ENCODE data around the gene IRF2. TPM values are rescaled to one million over a fixed set of nuclear protein-coding genes. Genes with fewer than 3 reads are reported as not detected.
A peak's percentile ranks its signal among the peaks of the same experiment; 100 is the strongest.
"Not testable (repeated sequence)": the region's sequence is repeated elsewhere in the genome, so short reads cannot be mapped to it uniquely, and the experiment has no call there.

IRF2 gene
- polyA plus RNA-seq, 4 donors: 24.7 to 36.0 (median 33.4) TPM

DNA sequence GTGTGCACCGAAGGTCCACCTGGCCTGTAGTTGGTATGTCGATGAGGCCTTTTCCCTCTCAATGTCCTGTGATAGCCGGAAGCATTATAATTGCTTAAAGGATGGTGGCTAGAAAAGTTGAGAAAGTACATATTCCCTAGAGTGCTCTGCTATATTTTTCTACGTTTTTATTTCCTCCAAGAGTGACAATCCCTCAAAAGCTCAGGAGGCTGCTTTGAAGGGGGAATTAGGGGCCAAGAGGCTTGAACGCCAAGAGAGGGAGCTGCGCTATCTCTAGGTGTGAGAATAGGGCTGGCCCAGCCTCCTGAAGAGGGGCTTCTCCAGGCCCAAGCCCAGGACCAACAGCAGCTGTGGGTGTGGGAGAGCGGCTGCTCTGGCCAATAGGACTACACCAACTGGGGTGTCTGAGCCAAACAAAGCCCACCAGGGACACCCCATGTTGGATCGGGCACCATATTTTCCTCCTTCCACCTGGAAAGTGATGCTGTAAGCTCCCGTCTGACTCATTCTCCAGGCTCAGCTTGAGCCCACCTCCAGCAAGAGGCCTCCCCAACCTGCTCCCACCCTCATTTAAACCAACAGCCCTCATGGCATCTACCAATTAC, 124.0 kb downstream of the IRF2 start:
- DNase-seq (ENCODE audit: low read depth in 4 of 4, low spot score in 3 of 4): no peak

DNA sequence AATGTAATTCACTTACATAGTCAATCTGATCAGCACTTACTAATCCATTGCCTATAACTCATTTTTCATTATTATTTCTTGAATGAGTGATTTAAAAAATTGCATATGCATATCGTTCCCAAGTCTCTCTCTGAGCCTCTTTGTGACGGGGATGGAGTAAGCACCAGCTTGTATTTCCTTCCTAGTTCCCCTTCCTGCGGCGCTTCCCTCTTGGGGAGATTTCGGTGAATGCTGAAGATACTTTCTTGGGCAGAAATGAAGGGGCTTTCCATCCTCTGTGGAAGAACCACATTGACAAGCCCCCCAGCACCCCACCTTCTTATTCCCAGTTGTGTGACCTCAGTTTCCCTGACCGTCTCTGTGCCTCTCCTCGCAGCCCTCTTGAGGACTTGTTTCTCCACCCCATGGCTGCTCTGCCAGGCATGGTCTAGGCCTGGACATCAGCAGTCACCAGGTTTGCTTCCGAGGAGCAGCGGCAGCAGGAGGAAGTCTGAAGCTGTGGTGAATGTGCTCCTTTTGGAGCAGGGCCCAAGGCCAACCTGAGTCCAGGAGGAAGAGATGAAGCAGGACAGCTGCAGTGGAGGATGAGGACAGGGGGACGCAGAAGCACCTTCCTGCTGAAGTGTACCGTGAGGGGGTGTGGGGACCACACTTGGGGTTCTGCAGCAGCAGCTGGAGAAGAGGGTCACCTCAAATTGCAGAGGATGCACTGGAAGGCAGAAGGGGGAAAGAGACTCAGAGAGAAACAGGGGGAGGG, 124.9 kb downstream of the IRF2 start:
- no peak for DNase-seq (ENCODE audit: low read depth in 4 of 4, low spot score in 3 of 4)

DNA sequence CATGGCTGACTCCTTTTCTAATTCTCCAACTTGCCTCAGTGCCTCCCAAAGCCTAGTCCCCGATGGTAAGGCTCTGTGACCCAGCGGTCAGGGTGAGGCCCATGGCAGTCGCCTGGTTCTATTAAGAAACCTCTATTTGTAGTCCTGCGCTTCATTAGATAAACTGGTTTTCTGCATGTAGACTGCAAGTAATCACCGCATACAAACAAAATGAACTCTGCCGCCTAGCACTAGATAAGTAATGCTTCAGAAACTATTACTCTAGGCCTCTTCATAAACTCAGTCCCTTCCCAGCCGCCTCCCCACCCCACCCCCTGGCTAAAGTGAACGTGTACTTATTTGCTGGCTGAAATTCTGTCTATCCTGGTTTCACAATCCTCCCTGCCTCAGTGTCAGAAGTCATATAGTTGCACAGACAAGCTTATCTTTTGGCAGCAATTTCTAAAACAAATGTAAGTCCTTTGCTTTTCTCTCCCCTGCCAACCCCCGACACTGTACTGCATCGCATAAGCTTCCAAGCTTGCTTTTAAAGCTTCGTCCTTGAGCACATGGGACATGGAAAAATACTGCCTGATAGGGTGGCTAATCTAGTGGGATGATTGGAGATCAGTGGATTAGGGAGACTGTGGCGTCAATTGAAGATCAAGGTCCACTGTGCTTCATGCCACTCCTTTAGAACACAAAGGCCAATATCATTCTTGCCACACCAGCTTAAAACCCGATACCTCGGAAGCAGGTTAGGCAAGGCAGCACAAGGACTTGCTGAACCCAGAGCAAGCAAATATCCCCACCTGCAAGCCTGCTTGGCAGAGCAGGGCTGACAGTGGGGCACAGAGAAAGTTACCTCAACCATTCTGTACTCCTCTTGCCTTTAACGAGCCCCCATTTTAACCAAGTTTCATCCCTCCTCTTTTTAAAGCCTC, 125.8 kb downstream of the IRF2 start:
- DNase-seq (ENCODE audit: low read depth in 4 of 4, low spot score in 3 of 4): no peak

DNA sequence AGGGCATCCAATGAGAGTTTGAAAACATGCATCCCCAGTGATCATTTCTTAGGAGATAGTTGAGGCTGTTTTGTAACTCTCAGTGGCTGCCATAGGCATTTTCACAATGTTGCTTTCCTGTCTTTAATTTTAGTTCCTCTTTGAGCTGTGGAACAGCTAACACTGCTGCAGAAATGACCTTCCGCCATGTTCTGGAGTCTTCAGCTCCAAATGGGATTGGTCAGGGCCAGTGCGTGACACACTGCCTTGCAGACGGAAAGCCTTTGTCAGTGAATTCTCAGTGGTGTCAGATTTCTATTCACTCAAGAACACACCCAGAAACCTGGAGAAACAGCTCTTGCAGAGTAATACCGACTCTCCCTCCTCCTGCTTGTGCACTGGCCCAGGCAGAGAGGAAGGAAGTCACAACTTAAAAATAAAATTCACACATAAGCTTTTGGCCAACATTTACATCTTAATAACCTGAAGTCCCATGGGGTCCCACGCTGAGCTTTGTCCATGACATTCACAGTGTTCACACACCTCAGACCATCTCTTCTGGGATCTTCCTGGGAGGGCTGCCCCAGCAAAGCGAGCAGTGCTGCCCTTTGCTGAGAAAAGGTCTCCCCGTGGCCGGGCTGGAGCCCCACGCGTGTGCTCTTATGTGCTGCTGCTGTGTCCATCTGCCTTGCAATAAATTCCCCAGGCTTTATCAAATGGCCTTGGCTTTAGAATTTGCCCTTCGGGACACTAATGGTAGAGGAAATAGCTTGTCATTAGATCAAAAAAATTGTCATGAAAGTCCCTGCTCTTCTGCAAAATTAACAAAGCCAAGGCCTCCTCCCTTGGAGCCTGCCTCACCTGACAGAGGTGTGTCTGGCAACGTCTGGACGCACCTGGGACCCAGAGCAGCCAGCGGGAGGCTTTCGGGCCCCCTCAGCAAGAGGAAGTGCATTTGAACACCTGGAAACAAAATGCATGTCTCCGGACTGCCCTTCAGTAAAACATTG, 126.8 kb downstream of the IRF2 start:
- DNase-seq (ENCODE audit: low read depth in 4 of 4, low spot score in 3 of 4): peak in 2 of 4 donors; percentile 54 to 63

DNA sequence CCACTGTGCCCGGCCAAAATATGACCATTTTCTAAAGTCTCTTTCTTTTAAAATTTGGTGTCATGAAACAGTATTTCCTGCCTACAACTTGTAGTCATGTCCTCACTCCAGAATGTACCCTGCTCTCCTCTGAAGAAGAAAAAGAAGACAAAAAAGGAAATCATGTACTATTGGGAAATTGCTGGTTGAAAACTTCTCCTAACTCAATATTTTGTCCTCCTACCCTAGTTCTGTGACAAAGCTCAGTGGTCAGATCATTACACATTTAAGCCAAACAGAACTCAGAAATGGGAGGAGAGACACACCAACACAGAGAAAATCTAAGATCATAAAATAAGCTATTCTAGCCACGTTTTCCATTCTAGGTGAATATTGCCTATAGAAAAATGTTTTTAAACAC, 127.7 kb downstream of the IRF2 start:
- DNase-seq (ENCODE audit: low read depth in 4 of 4, low spot score in 3 of 4): no peak

DNA sequence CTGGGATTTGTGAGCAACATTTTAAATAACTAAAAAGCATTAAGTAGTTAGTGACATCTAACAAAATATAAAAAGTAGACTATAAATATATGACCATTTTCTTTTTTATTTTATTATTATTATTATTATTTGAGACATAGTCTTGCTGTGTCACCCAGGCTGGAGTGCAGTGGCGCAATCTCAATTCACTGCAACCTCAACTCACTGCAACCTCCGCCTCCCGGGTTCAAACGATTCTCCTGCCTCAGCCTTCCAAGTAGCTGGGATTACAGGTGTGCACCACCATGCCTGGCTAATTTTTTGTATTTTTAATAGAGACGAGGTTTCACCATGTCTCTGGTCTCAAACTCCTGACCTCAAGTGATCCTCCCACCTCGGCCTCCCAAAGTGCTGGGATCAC, 128.1 kb downstream of the IRF2 start:
- not testable (repeated sequence) for DNase-seq (ENCODE audit: low read depth in 4 of 4, low spot score in 3 of 4)

DNA sequence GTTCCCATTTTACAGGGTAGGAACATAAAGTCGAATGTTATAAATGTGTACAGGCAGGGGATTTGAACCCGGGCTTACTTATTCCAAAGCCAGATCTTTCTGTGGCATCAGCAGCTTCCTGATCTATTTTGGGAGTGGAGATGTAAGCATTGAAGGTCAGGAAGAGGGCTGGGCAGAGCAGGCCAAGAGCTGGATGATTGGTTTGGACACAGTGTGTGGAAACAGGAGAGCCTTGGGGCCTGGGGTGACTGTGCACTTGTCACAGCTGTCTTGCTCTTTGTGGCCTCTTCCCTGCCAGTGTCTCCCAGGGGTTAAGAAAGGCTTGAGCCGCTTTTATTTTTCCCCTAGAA, 128.8 kb downstream of the IRF2 start:
- no peak for DNase-seq (ENCODE audit: low read depth in 4 of 4, low spot score in 3 of 4)

DNA sequence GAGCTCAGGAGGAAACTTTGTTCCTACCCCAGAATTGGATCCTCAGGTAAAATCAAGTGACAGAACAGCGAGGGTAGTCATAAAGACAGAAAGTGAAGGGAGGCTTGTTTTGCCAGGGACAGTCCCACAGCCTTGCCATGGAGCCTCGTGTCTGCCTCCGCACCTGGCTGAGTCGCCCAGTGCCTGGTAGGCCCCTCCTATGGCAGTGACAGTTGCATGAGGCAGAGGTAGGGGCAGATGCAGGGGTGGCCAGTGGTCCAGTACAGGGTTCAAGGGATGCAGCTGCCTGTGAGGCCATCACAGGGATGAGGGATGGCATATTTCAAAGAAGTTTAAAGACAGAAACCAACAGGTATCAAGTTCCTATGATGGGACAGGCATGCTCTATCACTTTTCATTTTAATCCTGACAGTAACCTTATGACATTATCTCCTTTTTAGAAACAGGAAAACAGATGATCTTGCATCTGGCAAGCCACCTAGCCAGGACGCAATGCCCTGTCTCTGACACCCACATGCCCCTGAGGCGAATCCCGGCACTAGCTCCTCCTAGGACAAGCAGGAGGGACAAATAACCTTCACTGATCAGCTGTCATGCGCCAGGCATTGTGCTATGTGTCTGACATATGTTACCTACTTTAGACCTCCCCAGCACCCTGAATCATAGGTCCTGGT, 129.3 kb downstream of the IRF2 start:
- DNase-seq (ENCODE audit: low read depth in 4 of 4, low spot score in 3 of 4): no peak

DNA sequence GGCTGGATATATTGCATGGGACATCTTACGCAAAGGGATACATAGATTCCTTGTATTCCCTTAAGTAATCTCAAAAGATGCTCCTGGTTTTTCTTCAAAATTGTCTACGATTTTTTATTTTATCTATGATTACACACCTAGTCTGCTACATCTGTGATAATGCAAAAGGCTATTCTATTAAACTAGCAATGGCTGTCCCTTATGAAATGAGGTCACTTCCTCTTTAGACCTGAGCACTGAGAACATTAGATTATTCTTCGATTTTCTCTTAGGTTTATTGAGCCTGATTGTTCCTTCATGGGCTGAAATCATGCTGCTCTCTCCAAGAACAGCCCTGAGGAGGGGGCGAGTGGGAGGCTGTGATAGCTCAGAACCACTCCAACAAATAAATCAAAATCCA, 129.9 kb downstream of the IRF2 start:
- DNase-seq (ENCODE audit: low read depth in 4 of 4, low spot score in 3 of 4): no peak

DNA sequence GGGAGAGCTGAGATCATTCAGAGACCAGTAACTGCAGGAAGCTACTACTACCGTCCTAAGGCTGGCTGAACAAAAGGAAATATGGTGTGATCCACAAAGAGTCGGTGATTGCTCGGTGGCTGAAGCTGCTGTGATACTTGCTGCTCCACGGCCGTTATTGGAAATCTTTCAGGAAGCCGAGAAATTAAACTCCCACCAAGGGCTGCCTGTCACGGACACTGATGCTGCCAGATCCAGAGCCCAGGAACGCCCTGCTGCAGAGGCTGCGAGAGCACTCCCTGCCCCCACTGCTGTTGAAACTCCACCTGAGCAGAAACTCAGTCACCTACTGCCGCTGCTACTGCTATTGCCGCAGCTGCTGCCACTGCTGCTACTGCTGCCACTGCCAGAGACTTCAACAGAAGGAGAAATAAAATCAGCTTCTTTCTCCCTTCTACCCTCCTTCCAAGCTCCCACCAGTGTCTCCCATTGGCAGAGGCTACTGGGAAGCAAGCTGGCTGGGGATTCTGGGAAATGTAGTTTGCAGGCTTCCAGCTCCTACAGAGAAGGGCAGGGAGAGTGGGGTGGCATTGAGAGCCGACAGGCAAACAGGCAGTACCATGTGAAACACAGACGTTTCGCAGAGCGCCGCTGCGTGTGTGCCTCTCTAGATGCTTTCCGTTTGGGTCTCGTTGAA, 130.7 kb downstream of the IRF2 start:
- peak in 3 of 4 donors; percentile 64 to 71 (median 70) for DNase-seq (ENCODE audit: low read depth in 4 of 4, low spot score in 3 of 4)

DNA sequence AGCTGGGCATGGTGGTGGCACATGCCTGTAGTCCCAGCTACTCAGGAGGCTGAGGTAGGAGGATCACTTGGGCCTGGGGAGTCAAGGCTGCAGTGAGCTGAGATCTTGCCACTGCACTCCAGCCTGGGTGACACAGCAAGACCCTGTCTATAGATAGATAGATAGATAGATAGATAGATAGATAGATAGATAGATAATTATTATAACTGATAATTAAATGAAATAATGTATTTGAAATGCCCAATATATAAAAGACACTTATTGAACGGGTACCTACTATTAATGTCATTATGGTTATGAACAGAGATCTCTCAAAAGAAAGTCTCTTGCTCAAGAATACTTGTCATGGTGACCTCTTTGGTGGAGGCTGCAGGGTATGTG, 131.5 kb downstream of the IRF2 start:
- DNase-seq (ENCODE audit: low read depth in 4 of 4, low spot score in 3 of 4): not testable (repeated sequence)

DNA sequence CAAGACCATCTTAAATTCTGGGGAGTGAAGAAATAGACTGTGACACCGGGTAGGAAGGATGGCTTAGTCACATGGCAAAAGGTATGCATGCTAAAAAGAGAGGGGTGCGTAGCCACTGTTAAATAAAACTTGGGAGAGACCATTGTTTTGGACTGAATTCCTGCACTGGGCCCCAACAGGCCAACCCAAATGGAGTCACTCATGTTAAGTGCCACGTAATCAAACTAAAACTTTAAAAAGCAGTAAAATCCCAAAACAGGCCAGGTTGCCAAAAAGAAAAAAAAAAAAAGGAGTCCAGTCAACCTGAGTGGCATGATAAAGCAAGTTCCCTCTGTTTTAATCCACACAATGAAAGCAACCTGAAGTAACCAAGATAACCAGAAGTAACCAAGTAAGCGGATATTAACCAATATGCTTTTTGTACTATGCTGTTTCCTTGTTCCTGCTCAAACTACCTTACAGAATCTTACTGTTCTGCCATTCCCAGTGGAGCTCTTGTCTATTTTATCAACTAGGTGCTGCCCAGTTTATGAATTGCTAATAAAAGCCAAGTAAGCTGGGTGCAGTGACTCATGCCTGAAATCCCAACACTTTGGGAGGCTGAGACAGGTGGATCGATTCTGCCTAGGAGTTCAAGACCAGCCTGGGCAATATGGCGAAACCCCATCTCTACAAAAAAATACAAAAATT, 132.0 kb downstream of the IRF2 start:
- DNase-seq (ENCODE audit: low read depth in 4 of 4, low spot score in 3 of 4): no peak

DNA sequence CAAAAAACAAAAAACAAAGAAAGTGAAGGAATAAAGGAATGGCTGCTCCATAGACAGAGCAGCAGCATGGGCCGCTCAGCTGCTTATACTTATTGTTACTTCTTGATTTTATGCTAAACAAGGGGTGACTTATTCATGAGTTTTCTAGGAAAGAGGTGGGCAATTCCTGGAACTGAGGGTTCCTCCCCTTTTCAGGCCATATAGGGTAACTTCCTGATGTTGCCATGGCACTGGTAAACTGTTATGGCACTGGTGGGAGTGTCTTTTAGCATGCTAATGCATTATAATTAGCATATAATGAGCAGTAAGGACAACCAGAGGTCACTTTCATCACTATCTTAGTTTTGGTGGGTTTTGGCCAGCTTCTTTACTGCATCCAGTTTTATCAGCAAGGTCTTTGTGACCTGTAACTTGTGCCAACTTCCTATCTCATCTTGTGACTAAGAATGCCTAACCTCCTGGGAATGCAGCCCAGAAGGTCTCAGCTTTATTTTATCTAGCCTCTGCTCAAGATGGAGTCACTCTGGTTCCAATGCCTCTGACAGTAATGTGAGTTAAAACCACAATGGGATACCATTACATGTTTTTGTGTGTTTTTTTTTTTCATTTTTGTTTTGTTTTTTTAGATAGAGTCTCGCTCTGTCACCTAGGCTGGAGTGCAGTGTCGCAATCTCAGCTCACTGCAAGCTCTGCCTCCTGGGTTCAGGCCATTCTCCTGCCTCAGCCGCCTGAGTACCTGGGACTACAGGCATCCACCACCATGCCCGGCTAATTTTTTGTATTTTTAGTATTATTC, 134.8 kb downstream of the IRF2 start:
- not testable (repeated sequence) for DNase-seq (ENCODE audit: low read depth in 4 of 4, low spot score in 3 of 4)

DNA sequence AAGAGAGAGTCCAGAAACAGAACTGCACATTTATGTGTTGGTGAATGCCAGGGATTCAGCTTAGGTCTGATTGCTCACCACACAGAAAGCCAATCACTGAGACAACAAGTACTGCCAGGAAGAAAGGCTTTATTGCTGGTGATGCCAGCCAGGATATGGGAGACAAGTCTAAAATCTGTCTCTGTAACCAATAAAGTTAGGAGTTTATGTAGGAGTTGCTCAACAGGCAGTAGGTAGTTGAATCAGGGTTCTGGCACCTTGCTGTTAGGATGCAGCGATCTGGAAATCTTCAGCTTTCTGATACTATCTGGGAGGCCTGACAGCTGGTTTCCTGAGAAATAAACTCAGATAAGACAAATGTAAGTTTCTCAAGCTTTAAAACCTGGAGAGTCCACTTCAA, 136.4 kb downstream of the IRF2 start:
- no peak for DNase-seq (ENCODE audit: low read depth in 4 of 4, low spot score in 3 of 4)
